SK-N-MC (cell line): ENCODE data around the gene TAS2R1.

Source experiments
- EZH2 ChIP-seq: fragments of 200-600 bp; sonication (generic); IDR thresholded peaks from one replicate; pipeline ENCODE4 v1.6.1; 2017; ENCODE audit warnings: antibody characterized with exemption
- FOXP2 ChIP-seq: optimal IDR thresholded peaks from 2 replicates; pipeline ENCODE3; 2011; ENCODE audit warnings: mild to moderate bottlenecking, moderate library complexity; ENCODE audit not compliant: insufficient read depth; ENCODE audit errors: extremely low read length, control extremely low read depth
- POLR2AphosphoS5 ChIP-seq: IDR thresholded peaks from 2 replicates; pipeline ENCODE4 v1.6.1; 2012; ENCODE audit warnings: mild to moderate bottlenecking, low read depth, low read length, borderline replicate concordance

DNA sequence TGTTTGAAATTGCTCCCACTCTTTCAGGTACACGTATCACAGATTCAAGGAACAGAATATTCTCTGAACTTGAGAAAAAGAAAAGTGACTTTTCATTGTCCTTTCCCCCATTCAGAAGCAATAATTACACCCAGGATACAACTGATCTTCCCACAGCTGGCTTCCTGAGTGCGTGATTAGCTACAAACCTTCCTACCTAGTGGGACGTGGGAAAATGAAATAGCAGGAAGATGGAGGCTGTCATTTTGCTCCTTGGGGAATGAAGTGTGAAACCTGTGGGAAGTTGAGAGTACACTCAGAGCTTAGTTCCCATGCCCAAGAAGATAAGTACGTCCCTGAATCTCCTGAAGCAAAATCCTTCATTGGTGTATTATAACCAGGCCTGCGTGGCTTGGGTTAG, 2.6 kb downstream of the TAS2R1 start:
- TF ChIP-seq POLR2AphosphoS5, result no peak
- TF ChIP-seq EZH2, result no peak
- no peak for TF ChIP-seq FOXP2
